Thyroid gland (tissue), 4 donors: Measurements from ENCODE around the gene CUEDC1.

ENCODE experiments used
- POLR2A ChIP-seq, 2 donors: fragments of 450-650 bp; IDR thresholded peaks; one replicate each; pipeline ENCODE4 v1.6.1; 2017; ENCODE audit warnings: antibody characterized with exemption in 2 of 2, mild to moderate bottlenecking in 2 of 2, moderate library complexity in 1 of 2
- TF ChIP-seq, protein P1 (sequence below), 6 experiments: fragments of 200-600 bp in 3 of 6; fragments of 450-650 bp in 3 of 6; sonication (generic) in 3 of 6; IDR thresholded peaks; one replicate each; pipeline ENCODE4 v1.5.1; 2016 to 2019; ENCODE audit warnings: antibody characterized with exemption in 6 of 6, mild to moderate bottlenecking in 2 of 6, inconsistent platforms in 1 of 6, moderate library complexity in 1 of 6

DNA sequence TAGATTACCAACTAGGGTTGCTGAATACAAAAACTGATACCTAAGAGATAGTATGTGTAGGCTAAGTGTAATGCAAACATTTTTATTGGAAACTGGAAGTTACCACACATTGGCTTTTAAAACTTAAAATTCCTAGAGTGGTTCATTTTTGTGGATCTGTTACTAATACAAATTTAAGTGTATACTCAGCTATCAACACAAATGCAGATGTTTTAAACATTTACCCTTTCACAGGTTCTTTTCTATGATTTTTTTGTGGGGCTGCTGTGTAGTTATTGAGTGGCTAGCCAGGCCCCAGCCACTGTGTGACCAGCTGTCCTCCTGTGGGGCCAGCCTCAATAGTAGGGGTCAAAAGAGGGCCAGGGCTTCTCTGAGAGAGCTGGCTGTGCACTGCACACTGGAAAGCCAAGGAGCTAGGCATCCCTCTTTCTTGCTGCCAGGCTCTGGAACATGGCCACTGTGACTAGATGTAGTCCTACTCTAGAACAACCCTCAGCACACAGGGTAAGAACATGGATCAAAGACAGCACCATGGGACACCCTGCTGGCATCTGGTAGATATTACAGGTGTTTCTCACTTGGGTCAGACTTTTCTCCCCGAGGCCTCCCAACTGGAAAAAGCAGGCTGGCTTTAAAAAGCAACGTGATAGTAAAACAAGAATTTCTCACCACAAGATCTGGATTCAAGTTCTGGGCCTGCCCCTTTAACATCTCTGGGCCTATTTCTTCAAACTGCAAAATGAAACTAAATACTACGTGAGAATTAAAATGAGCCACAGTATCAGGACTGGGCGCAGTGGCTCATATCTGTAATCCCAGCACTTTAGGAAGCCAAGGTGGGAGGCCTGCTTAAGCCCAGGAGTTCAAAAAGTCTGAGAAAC is 40.1 kb upstream of the CUEDC1 start:
- TF ChIP-seq, protein P1, sequence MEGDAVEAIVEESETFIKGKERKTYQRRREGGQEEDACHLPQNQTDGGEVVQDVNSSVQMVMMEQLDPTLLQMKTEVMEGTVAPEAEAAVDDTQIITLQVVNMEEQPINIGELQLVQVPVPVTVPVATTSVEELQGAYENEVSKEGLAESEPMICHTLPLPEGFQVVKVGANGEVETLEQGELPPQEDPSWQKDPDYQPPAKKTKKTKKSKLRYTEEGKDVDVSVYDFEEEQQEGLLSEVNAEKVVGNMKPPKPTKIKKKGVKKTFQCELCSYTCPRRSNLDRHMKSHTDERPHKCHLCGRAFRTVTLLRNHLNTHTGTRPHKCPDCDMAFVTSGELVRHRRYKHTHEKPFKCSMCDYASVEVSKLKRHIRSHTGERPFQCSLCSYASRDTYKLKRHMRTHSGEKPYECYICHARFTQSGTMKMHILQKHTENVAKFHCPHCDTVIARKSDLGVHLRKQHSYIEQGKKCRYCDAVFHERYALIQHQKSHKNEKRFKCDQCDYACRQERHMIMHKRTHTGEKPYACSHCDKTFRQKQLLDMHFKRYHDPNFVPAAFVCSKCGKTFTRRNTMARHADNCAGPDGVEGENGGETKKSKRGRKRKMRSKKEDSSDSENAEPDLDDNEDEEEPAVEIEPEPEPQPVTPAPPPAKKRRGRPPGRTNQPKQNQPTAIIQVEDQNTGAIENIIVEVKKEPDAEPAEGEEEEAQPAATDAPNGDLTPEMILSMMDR (IDR thresholded peaks at IDR 0.05), result peak in 5 of 6 experiments; percentile 62 to 89 (median 74)
- no peak for TF ChIP-seq POLR2A (IDR thresholded peaks at IDR 0.05)
